Activated CD4-positive, alpha-beta T cell treated with anti-CD3 and anti-CD28 coated beads for 1 hour (primary cell): ENCODE data around the gene PTEN.

ENCODE experiments used
- DNase-seq: peaks from one replicate; pipeline ENCODE4 v3.0.0-alpha.2; 2020

PTEN gene

DNA sequence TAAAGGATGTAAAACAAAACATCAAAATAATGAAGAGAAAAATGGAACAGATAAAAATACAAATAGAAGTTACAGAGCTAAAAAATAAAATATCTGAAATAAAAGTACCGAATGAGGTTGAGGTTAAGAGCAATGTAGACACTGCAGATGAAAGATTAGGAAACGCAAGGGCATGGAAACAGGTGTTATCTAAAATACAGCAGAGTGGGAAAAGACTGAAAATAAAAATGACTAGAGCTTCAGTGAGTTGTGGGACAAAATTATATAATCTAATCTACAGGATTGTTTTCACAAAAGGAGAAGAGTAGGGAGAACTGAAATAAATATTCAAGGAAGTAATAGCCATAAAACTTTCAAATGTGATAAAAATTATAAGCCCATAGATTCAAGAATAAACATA, 123.8 kb downstream of the PTEN start:
- DNase-seq: no peak

DNA sequence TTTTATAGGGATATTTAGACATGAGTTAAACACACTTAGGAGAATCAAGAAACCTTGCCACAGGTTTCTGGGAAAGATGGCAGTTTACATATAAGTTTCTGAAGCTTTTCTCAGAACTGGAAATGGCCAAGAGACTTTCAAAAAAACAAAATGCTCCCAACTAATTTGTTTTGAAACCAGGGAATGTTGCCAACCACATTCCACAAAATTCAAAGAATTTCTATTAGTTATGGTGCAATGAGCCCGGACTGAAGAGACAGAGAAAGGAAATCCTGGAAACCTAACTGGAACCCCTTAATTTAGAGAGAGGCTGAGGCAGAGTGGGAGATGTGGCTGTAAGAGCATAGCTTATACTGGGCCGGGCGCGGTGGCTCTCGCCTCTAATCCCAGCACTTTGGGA, 128.5 kb downstream of the PTEN start:
- no peak for DNase-seq

GRCh38 chr10:88004451-88004850, 141.0 kb downstream of the PTEN start:
- no peak for DNase-seq

- no peak for DNase-seq
Observed at GRCh38 chr10:88006261-88006660, 142.8 kb downstream of the PTEN start.

DNA sequence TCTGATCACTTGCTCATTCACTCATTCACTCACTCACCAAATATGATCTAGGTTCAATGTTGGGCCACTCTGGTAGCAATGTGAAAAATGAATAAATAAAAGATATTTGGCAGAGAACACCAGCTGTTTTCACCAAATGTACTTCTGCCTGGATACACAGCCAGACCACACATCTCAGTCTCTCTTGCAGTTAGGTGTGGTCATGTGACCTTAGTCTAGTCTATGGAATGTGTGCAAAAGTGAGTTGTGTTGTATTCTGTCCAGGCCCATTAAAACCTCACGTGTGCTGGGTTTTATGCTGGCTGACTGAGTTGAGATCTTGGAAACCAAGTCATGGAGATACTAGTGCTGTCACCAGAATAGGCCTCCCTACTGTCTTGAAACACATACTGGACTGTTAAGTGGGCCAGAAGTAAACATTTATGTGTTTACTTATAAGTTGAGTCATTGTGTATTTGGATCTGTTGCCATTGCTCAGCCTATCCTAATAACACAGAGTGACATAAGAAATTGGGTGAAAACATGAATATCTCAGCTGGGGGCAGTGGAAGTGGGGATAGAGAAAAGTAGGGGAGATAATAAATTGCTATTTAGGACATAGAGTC, 145.5 kb downstream of the PTEN start:
- no peak for DNase-seq

- DNase-seq: no peak
Observed at GRCh38 chr10:88012641-88013040, 149.2 kb downstream of the PTEN start.

- DNase-seq: no peak
Observed at GRCh38 chr10:88017781-88018180, 154.4 kb downstream of the PTEN start.

DNA sequence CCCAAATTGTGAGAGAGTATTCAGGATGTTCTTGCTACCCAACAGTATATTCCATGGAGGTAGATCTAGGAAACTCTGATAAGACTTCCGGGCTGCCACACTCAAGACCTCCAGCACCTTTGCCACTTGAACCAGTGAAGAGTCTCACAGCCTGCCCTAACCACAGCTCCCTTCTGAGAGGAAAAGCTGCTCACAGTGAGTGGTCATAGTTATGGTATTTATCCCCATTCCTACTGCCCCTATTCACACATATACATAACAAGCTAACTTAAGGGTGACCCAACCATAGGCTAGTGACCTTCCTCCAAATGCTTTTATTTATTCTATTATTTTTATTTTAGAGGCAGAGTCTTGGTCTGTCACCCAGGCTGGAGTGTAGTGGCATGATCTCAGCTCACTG, 156.3 kb downstream of the PTEN start:
- DNase-seq: no peak
